HEK293T (cell line): Measurements from ENCODE around the gene PCGF3.

Source experiments
- ARNT ChIP-seq: fragments of 450-650 bp; IDR thresholded peaks from 2 replicates; pipeline ENCODE4 v1.6.1; 2017; ENCODE audit warnings: mild to moderate bottlenecking
- BHLHE40 ChIP-seq: fragments of 450-650 bp; IDR thresholded peaks from 2 replicates; pipeline ENCODE4 v1.6.1; 2016; ENCODE audit warnings: mild to moderate bottlenecking, moderate library complexity, borderline replicate concordance
- CTBP1 ChIP-seq: fragments of 450-650 bp; IDR thresholded peaks from 2 replicates; pipeline ENCODE4 v1.6.1; 2016; ENCODE audit warnings: borderline replicate concordance
- ELF4 ChIP-seq: fragments of 450-650 bp; IDR thresholded peaks from 2 replicates; pipeline ENCODE4 v1.6.1; 2017; ENCODE audit warnings: antibody characterized with exemption
- FOXA1 ChIP-seq: fragments of 450-650 bp; IDR thresholded peaks from 2 replicates; pipeline ENCODE4 v1.6.1; 2016; ENCODE audit warnings: mild to moderate bottlenecking
- FOXK2 ChIP-seq: fragments of 450-650 bp; IDR thresholded peaks from 2 replicates; pipeline ENCODE4 v1.6.1; 2016; ENCODE audit warnings: mild to moderate bottlenecking
- FOXM1 ChIP-seq: fragments of 450-650 bp; IDR thresholded peaks from 2 replicates; pipeline ENCODE4 v1.6.1; 2017; ENCODE audit warnings: mild to moderate bottlenecking, borderline replicate concordance
- SUZ12 ChIP-seq: fragments of 450-650 bp; IDR thresholded peaks from 2 replicates; pipeline ENCODE4 v1.6.1; 2016; ENCODE audit warnings: mild to moderate bottlenecking
- TARDBP ChIP-seq: fragments of 450-650 bp; IDR thresholded peaks from 2 replicates; pipeline ENCODE4 v1.6.1; 2016
- ZNF384 ChIP-seq: fragments of 450-650 bp; IDR thresholded peaks from 2 replicates; pipeline ENCODE4 v1.6.1; 2016

GRCh38 chr4:743463-744211 is 38.0 kb downstream of the PCGF3 start:
- TF ChIP-seq TARDBP (no peak), ELF4 (no peak), ZNF384 (no peak), ARNT (no peak), FOXM1 (no peak), BHLHE40 (no peak), SUZ12 (no peak), CTBP1 (no peak), FOXA1 (no peak), FOXK2 (no peak)
